CD4-positive, alpha-beta memory T cell (primary cell): ENCODE results near the gene PCID2. TPM values are rescaled to one million over a fixed set of nuclear protein-coding genes. Genes with fewer than 3 reads are reported as not detected.

Experiments
- CTCF ChIA-PET: fragments of 350-600 bp; sonication (Branson Sonifier 250); formaldehyde crosslinking; loops from one replicate; lab custom pipeline; 2021; ENCODE audit warnings: inconsistent platforms; ENCODE audit not compliant: partially characterized antibody; lab: Charles Lee
- POLR2A ChIA-PET: fragments of 350-600 bp; sonication (Branson Sonifier 250); formaldehyde crosslinking; loops from one replicate; lab custom pipeline; 2021; ENCODE audit not compliant: partially characterized antibody; lab: Charles Lee
- DNase-seq, 5 donors: peaks; one replicate each; pipeline versions ENCODE4 v3.0.0 to v3.0.0-alpha.2; 2020 to 2022; ENCODE audit warnings: mixed read lengths in 1 of 5
- H3K27ac ChIP-seq: one replicate; pipeline ENCODE4 v1.7.0; 2013; ENCODE audit warnings: low read depth, low read length
- H3K27me3 ChIP-seq: 2 replicates; pipeline ENCODE4 v1.7.0; 2013; ENCODE audit warnings: mild to moderate bottlenecking, low read length, moderate library complexity; ENCODE audit not compliant: insufficient read depth
- H3K36me3 ChIP-seq: 2 replicates; pipeline ENCODE4 v1.7.0; 2013; ENCODE audit warnings: mild to moderate bottlenecking, low read length, moderate library complexity; ENCODE audit not compliant: insufficient read depth
- H3K4me1 ChIP-seq: 2 replicates; pipeline ENCODE4 v1.7.0; 2013; ENCODE audit warnings: mild to moderate bottlenecking, low read length, moderate library complexity; ENCODE audit not compliant: insufficient read depth
- H3K4me3 ChIP-seq, 2 donors: one replicate each; pipeline ENCODE4 v1.7.0; 2013; ENCODE audit warnings: low read length in 2 of 2, mild to moderate bottlenecking in 1 of 2
- H3K9me3 ChIP-seq, 2 donors: one replicate each; pipeline ENCODE4 v1.7.0; 2013; ENCODE audit warnings: low read length in 2 of 2, control low read depth in 1 of 2; ENCODE audit not compliant: control insufficient read depth in 1 of 2
- H3K27ac Mint-ChIP-seq, 7 donors: one replicate each; pipeline ENCODE4 v1.8.0; 2020 to 2021; ENCODE audit warnings: mixed read lengths in 7 of 7, mild to moderate bottlenecking in 6 of 7, inconsistent platforms in 3 of 7, moderate library complexity in 3 of 7
- H3K27me3 Mint-ChIP-seq, 2 donors: one replicate each; pipeline ENCODE4 v1.8.0; 2020 to 2021; ENCODE audit warnings: mixed read lengths in 2 of 2
- H3K36me3 Mint-ChIP-seq, 2 donors: one replicate each; pipeline ENCODE4 v1.8.0; 2020 to 2021; ENCODE audit warnings: mixed read lengths in 2 of 2, inconsistent platforms in 1 of 2, mild to moderate bottlenecking in 1 of 2
- H3K4me1 Mint-ChIP-seq, 4 donors: one replicate each; pipeline ENCODE4 v1.8.0; 2020 to 2021; ENCODE audit warnings: mixed read lengths in 4 of 4, mild to moderate bottlenecking in 1 of 4
- H3K4me3 Mint-ChIP-seq, 8 donors: one replicate each; pipeline ENCODE4 v1.8.0; 2020 to 2021; ENCODE audit warnings: mixed read lengths in 8 of 8, mild to moderate bottlenecking in 7 of 8, moderate library complexity in 6 of 8, inconsistent platforms in 3 of 8
- H3K9me3 Mint-ChIP-seq, 8 donors: one replicate each; pipeline ENCODE4 v1.8.0; 2020 to 2021; ENCODE audit warnings: mixed read lengths in 8 of 8, mild to moderate bottlenecking in 5 of 8, inconsistent platforms in 3 of 8, moderate library complexity in 1 of 8
- intact Hi-C: fragments of 100-400 bp; cut with micrococcal nuclease; formaldehyde crosslinking; loops from one replicate; pipeline ENCODE4 v1.15.1; 2023
- polyA plus RNA-seq, 2 donors: library from polyadenylated mRNA; unstranded; fragments of 300-500 nt; fragmentation: Illumina TruSeq; gene quantifications; one replicate each; pipeline ENCODE4 v1.2.3, GENCODE V29; 2021
- total RNA-seq, 2 experiments: library from RNA; stranded (reverse); gene quantifications; one replicate each; pipeline ENCODE4 v1.2.3, GENCODE V29; 2021

The PCID2 gene
- total and polyA plus RNA-seq, 4 experiments from 2014 or later, result 78.2 to 100 (median 82.3) TPM

GRCh38 chr13:113145911-113146598, 62.4 kb downstream of the PCID2 start:
- no peak overlapping the region for H3K27ac Mint-ChIP-seq
- H3K4me3 ChIP-seq, result no peak overlapping the region
- peaks cover 0 to 4% (median 0%) of the 10 kb centered on the region in 8 donors for H3K9me3 Mint-ChIP-seq
- no peaks in the 10 kb centered on the region for H3K27me3 Mint-ChIP-seq
- H3K27me3 ChIP-seq, result no peaks in the 10 kb centered on the region
- H3K4me1 Mint-ChIP-seq, result no peaks in the 10 kb centered on the region
- CTCF ChIA-PET, result no interaction called here
- no peaks in the 10 kb centered on the region for H3K36me3 ChIP-seq
- no peaks in the 10 kb centered on the region for H3K36me3 Mint-ChIP-seq
- POLR2A ChIA-PET, result no interaction called here
- no peak for DNase-seq
- intact Hi-C loops, result no loop called here
- no peak overlapping the region for H3K4me3 Mint-ChIP-seq
- no peaks in the 10 kb centered on the region for H3K9me3 ChIP-seq
- H3K27ac ChIP-seq, result no peak overlapping the region
- no peaks in the 10 kb centered on the region for H3K4me1 ChIP-seq

- Histone ChIP-seq H3K4me1 (no peaks in the 10 kb centered on the region), H3K36me3 (no peaks in the 10 kb centered on the region), H3K4me3 (no peak overlapping the region), H3K27me3 (no peaks in the 10 kb centered on the region), H3K9me3 (no peaks in the 10 kb centered on the region), H3K27ac (no peak overlapping the region)
- no peak for DNase-seq
- peaks cover 0 to 4% (median 0%) of the 10 kb centered on the region in 8 donors for H3K9me3 Mint-ChIP-seq
- H3K4me3 Mint-ChIP-seq, result no peak overlapping the region
- H3K27ac Mint-ChIP-seq, result no peak overlapping the region
- POLR2A ChIA-PET, result no interaction called here
- H3K4me1 Mint-ChIP-seq, result no peaks in the 10 kb centered on the region
- no peaks in the 10 kb centered on the region for H3K36me3 Mint-ChIP-seq
- no peaks in the 10 kb centered on the region for H3K27me3 Mint-ChIP-seq
- CTCF ChIA-PET, result no interaction called here
- intact Hi-C loops, result no loop called here
Measured at GRCh38 chr13:113145496-113145895, 63.0 kb downstream of the PCID2 start.

- H3K9me3 ChIP-seq, result no peaks in the 10 kb centered on the region
- POLR2A ChIA-PET, result no interaction called here
- H3K4me3 Mint-ChIP-seq, result no peak overlapping the region
- no peaks in the 10 kb centered on the region for H3K4me1 ChIP-seq
- no peaks in the 10 kb centered on the region for H3K27me3 ChIP-seq
- no peak overlapping the region for H3K27ac Mint-ChIP-seq
- no peak overlapping the region for H3K4me3 ChIP-seq
- H3K27me3 Mint-ChIP-seq, result no peaks in the 10 kb centered on the region
- no peaks in the 10 kb centered on the region for H3K36me3 Mint-ChIP-seq
- peaks cover 0 to 4% (median 0%) of the 10 kb centered on the region in 8 donors for H3K9me3 Mint-ChIP-seq
- no peaks in the 10 kb centered on the region for H3K36me3 ChIP-seq
- intact Hi-C loops, result no loop called here
- H3K4me1 Mint-ChIP-seq, result no peaks in the 10 kb centered on the region
- CTCF ChIA-PET, result no interaction called here
- DNase-seq, result no peak
- no peak overlapping the region for H3K27ac ChIP-seq
Measured at GRCh38 chr13:113144255-113144629, 64.2 kb downstream of the PCID2 start.

- CTCF ChIA-PET, result no interaction called here
Measured at GRCh38 chr13:113143466-113144254, 64.8 kb downstream of the PCID2 start.

GRCh38 chr13:113142876-113143275, 65.6 kb downstream of the PCID2 start:
- POLR2A ChIA-PET, result no interaction called here
- Histone ChIP-seq H3K27me3 (no peaks in the 10 kb centered on the region), H3K4me1 (no peaks in the 10 kb centered on the region), H3K4me3 (no peak overlapping the region), H3K27ac (no peak overlapping the region), H3K36me3 (no peaks in the 10 kb centered on the region), H3K9me3 (no peaks in the 10 kb centered on the region)
- Mint-ChIP-seq H3K27ac (no peak overlapping the region), H3K9me3 (peaks cover 0 to 4% (median 0%) of the 10 kb centered on the region in 8 donors), H3K4me1 (no peaks in the 10 kb centered on the region), H3K27me3 (peaks cover 0 to 2% of the 10 kb centered on the region in 2 donors), H3K36me3 (no peaks in the 10 kb centered on the region), H3K4me3 (no peak overlapping the region)
- CTCF ChIA-PET, result no interaction called here
- intact Hi-C loops, result no loop called here
- DNase-seq, result no peak

More at GRCh38 chr13:113143466-113144254, 64.8 kb downstream of the PCID2 start:
- no peaks in the 10 kb centered on the region for H3K4me1 ChIP-seq
- no peak for DNase-seq
- no peaks in the 10 kb centered on the region for H3K9me3 ChIP-seq
- POLR2A ChIA-PET, result no interaction called here
- Mint-ChIP-seq H3K4me1 (no peaks in the 10 kb centered on the region), H3K27me3 (peaks cover 0 to 2% of the 10 kb centered on the region in 2 donors), H3K27ac (no peak overlapping the region), H3K4me3 (no peak overlapping the region), H3K36me3 (no peaks in the 10 kb centered on the region), H3K9me3 (peaks cover 0 to 4% (median 0%) of the 10 kb centered on the region in 8 donors)
- no peak overlapping the region for H3K27ac ChIP-seq
- H3K36me3 ChIP-seq, result no peaks in the 10 kb centered on the region
- intact Hi-C loops, result no loop called here
- no peaks in the 10 kb centered on the region for H3K27me3 ChIP-seq
- no peak overlapping the region for H3K4me3 ChIP-seq

GRCh38 chr13:113141601-113141970, 66.9 kb downstream of the PCID2 start:
- peaks cover 0 to 2% of the 10 kb centered on the region in 2 donors for H3K27me3 Mint-ChIP-seq
- ChIA-PET CTCF (no interaction called here), POLR2A (no interaction called here)
- no peaks in the 10 kb centered on the region for H3K36me3 ChIP-seq
- no peaks in the 10 kb centered on the region for H3K4me1 Mint-ChIP-seq
- H3K9me3 Mint-ChIP-seq, result peaks cover 0 to 4% (median 0%) of the 10 kb centered on the region in 8 donors
- intact Hi-C loops, result no loop called here
- DNase-seq, result no peak
- H3K4me3 Mint-ChIP-seq, result no peak overlapping the region
- no peak overlapping the region for H3K27ac ChIP-seq
- no peaks in the 10 kb centered on the region for H3K36me3 Mint-ChIP-seq
- H3K27me3 ChIP-seq, result no peaks in the 10 kb centered on the region
- no peaks in the 10 kb centered on the region for H3K4me1 ChIP-seq
- no peaks in the 10 kb centered on the region for H3K9me3 ChIP-seq
- no peak overlapping the region for H3K27ac Mint-ChIP-seq
- H3K4me3 ChIP-seq, result no peak overlapping the region

GRCh38 chr13:113140677-113141600, 67.5 kb downstream of the PCID2 start:
- no peaks in the 10 kb centered on the region for H3K36me3 ChIP-seq
- Mint-ChIP-seq H3K27ac (no peak overlapping the region), H3K4me3 (no peak overlapping the region), H3K9me3 (peaks cover 0 to 4% (median 0%) of the 10 kb centered on the region in 8 donors), H3K36me3 (no peaks in the 10 kb centered on the region), H3K27me3 (peaks cover 0 to 2% of the 10 kb centered on the region in 2 donors), H3K4me1 (no peaks in the 10 kb centered on the region)
- ChIA-PET CTCF (no interaction called here), POLR2A (no interaction called here)
- DNase-seq, result no peak
- no peaks in the 10 kb centered on the region for H3K9me3 ChIP-seq
- intact Hi-C loops, result no loop called here
- H3K27ac ChIP-seq, result no peak overlapping the region
- H3K27me3 ChIP-seq, result no peaks in the 10 kb centered on the region
- H3K4me3 ChIP-seq, result no peak overlapping the region
- no peaks in the 10 kb centered on the region for H3K4me1 ChIP-seq
